ENCODE data around the gene NRG2. TPM values are rescaled to one million over a fixed set of nuclear protein-coding genes. Genes with fewer than 3 reads are reported as not detected.

Gene NRG2
- total RNA-seq, 1 experiment from 2014 or later = 0.23 TPM

- CTCF ChIA-PET = interaction anchor here (0.6 to 6.7 kb wide), 11 partner anchors 14 to 175 kb away, joined by 3 to 87 read pairs (median 7); no protein-coding TSS in a partner anchor
These were observed 195.2 kb downstream of the NRG2 start for GRCh38 chr5:139847790-139848507.

GRCh38 chr5:139847091-139847490, 196.0 kb downstream of the NRG2 start:
- Mint-ChIP-seq H3K27me3 (ENCODE audit: insufficient read depth, unreplicated experiment) (peaks cover 28% of the 10 kb centered on the region), H3K9me3 (ENCODE audit: unreplicated experiment) (no peaks in the 10 kb centered on the region), H3K27ac (ENCODE audit: low read depth, unreplicated experiment) (no peak overlapping the region), H3K4me3 (ENCODE audit: unreplicated experiment) (no peak overlapping the region), H3K36me3 (ENCODE audit: insufficient read depth, unreplicated experiment) (no peaks in the 10 kb centered on the region), H3K4me1 (ENCODE audit: insufficient read depth, unreplicated experiment) (peaks cover 6% of the 10 kb centered on the region)
- intact Hi-C loops (cut with micrococcal nuclease) = no loop called here
- POLR2A ChIA-PET = no interaction called here
- no peak for DNase-seq (ENCODE audit: unreplicated experiment)
- TF ChIP-seq CTCF (IDR thresholded peaks at IDR 0.05; ENCODE audit: unreplicated experiment) = no peak
- BruUV-seq (replicated peaks) = no TSS peak
- CTCF ChIA-PET = interaction anchor here (1.2 to 6.7 kb wide), 5 partner anchors 17 to 121 kb away, joined by 4 to 87 read pairs (median 7); no protein-coding TSS in a partner anchor

More at GRCh38 chr5:139847790-139848507, 195.2 kb downstream of the NRG2 start:
- no peaks in the 10 kb centered on the region for H3K36me3 Mint-ChIP-seq (ENCODE audit: insufficient read depth, unreplicated experiment)
- H3K4me3 Mint-ChIP-seq (ENCODE audit: unreplicated experiment) = peak overlapping the region; percentile 23
- DNase-seq (ENCODE audit: unreplicated experiment) = no peak
- H3K9me3 Mint-ChIP-seq (ENCODE audit: unreplicated experiment) = no peaks in the 10 kb centered on the region
- intact Hi-C loops (cut with micrococcal nuclease) = no loop called here
- no peak for TF ChIP-seq CTCF (IDR thresholded peaks at IDR 0.05; ENCODE audit: unreplicated experiment)
- H3K27me3 Mint-ChIP-seq (ENCODE audit: insufficient read depth, unreplicated experiment) = peaks cover 20% of the 10 kb centered on the region
- BruUV-seq (replicated peaks) = no TSS peak
- POLR2A ChIA-PET = interaction anchor here (1.4 kb wide), 1 partner anchor 65 kb away, joined by 3 read pairs; no protein-coding TSS in a partner anchor
- H3K27ac Mint-ChIP-seq (ENCODE audit: low read depth, unreplicated experiment) = no peak overlapping the region
- peaks cover 6% of the 10 kb centered on the region for H3K4me1 Mint-ChIP-seq (ENCODE audit: insufficient read depth, unreplicated experiment)

- no TSS peak for BruUV-seq (replicated peaks)
- intact Hi-C loops (cut with micrococcal nuclease) = no loop called here
- Mint-ChIP-seq H3K27me3 (ENCODE audit: insufficient read depth, unreplicated experiment) (peaks cover 37% of the 10 kb centered on the region), H3K4me1 (ENCODE audit: insufficient read depth, unreplicated experiment) (peaks cover 6% of the 10 kb centered on the region), H3K9me3 (ENCODE audit: unreplicated experiment) (no peaks in the 10 kb centered on the region), H3K27ac (ENCODE audit: low read depth, unreplicated experiment) (no peak overlapping the region), H3K36me3 (ENCODE audit: insufficient read depth, unreplicated experiment) (no peaks in the 10 kb centered on the region), H3K4me3 (ENCODE audit: unreplicated experiment) (no peak overlapping the region)
- no peak for DNase-seq (ENCODE audit: unreplicated experiment)
- ChIA-PET POLR2A (interaction anchor here (0.8 to 1.4 kb wide), 2 partner anchors 58 to 61 kb away, joined by 4 to 8 read pairs; no protein-coding TSS in a partner anchor), CTCF (interaction anchor here (0.6 to 6.7 kb wide), 13 partner anchors 13 to 134 kb away, joined by 3 to 87 read pairs (median 4); no protein-coding TSS in a partner anchor)
- TF ChIP-seq CTCF (IDR thresholded peaks at IDR 0.05; ENCODE audit: unreplicated experiment) = no peak
These were observed 197.0 kb downstream of the NRG2 start for GRCh38 chr5:139845846-139846681.

Measured in MCF 10A (cell line).